Epithelial cell of proximal tubule (primary cell): ENCODE data around the gene HIRA. TPM values are rescaled to one million over a fixed set of nuclear protein-coding genes. Genes with fewer than 3 reads are reported as not detected.
A peak's percentile ranks its signal among the peaks of the same experiment; 100 is the strongest.

Experiments used
- DNase-seq: peaks from one replicate; pipeline ENCODE4 v3.0.0-alpha.2; 2011; ENCODE audit warnings: low read depth
- H3K4me3 ChIP-seq: 2 replicates; pipeline ENCODE4 v1.5.1; 2011; ENCODE audit warnings: low read depth, mild to moderate bottlenecking, low read length
- total RNA-seq: library from RNA; depleted of rRNA; stranded (reverse); fragments of >200 nt; gene quantifications from 2 replicates; pipeline ENCODE4 v1.2.3, GENCODE V29; 2015
- TF ChIP-seq, protein P1 (sequence below): conservative IDR thresholded peaks from 2 replicates; pipeline ENCODE4 v1.5.1; 2012; ENCODE audit warnings: low read depth, mild to moderate bottlenecking, low read length

HIRA gene
- total RNA-seq, 1 donor from 2014 or later = 13.3 TPM

DNA sequence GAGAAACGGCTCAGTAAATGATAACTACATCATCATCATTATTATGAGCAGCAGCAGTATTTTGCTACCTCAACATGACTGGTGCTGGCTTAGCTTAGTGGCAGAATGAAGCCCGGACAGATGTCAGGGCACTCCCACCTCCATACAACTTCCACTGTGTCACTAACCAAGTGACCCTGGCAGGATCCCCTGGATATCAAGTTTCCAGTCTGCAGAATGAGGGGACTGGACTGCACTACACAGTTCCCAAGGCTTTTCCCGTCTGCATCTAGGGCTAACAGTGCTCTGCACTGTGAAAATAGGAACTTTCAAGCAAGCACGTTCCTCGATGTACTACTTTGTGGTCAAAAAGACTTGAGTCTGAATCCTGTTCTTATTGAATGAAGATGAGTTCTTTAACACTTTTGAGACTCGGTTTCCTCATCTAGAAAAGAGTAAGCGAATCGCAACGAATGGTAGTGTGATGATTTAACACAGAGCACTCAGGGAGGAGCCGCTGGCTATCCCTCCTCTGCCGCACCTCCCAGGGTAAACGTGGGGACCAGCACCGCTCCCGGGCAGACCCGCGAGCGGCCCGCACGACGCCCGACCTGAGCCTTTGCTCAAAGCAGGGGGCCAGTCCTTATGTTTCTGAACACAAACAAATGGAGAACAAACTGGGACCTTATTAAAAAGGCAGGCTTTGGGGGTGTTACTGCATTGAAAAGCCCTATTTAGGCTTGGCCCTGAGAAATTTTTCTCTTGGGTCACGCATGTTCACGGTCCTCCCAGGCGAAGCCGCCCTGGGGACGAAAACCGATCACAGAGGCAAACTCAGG, 140.9 kb downstream of the HIRA start:
- no peak for DNase-seq
- peak overlapping the region; percentile 52 for H3K4me3 ChIP-seq
- TF ChIP-seq, protein P1, sequence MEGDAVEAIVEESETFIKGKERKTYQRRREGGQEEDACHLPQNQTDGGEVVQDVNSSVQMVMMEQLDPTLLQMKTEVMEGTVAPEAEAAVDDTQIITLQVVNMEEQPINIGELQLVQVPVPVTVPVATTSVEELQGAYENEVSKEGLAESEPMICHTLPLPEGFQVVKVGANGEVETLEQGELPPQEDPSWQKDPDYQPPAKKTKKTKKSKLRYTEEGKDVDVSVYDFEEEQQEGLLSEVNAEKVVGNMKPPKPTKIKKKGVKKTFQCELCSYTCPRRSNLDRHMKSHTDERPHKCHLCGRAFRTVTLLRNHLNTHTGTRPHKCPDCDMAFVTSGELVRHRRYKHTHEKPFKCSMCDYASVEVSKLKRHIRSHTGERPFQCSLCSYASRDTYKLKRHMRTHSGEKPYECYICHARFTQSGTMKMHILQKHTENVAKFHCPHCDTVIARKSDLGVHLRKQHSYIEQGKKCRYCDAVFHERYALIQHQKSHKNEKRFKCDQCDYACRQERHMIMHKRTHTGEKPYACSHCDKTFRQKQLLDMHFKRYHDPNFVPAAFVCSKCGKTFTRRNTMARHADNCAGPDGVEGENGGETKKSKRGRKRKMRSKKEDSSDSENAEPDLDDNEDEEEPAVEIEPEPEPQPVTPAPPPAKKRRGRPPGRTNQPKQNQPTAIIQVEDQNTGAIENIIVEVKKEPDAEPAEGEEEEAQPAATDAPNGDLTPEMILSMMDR = no peak

DNA sequence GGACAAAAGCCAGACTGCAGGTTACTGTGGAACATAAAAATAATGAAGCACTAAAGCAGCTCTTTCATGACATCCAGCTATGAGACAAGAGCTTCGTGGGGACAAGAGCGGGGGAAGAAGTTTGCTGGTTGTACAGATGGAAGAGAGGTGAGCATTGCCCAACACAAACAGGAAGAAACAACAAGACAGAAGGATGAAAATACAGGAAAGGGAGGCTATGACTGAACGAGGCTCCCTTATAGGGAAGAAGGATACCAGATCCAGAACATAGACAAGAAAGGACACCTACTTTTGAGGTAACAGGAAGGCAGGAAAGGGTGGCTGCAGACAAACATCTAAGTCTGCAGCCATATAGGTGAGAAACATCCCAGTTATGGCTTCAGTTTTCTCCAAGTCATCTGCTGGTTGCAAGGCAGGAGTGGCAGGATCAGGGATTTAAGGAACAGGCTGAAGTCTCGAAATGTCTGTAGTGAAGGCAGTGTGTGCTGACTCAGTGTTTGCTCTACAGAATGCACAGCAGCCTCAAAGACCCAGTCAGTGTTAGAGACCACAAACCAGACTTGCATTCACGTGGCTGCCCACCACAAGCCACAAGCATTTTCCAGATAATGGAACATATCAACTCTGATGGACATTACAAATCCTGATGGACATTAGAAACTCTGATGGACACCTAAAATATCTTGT, 141.9 kb downstream of the HIRA start:
- no peak for DNase-seq
- H3K4me3 ChIP-seq = no peak overlapping the region
- TF ChIP-seq, protein P1 = no peak

DNA sequence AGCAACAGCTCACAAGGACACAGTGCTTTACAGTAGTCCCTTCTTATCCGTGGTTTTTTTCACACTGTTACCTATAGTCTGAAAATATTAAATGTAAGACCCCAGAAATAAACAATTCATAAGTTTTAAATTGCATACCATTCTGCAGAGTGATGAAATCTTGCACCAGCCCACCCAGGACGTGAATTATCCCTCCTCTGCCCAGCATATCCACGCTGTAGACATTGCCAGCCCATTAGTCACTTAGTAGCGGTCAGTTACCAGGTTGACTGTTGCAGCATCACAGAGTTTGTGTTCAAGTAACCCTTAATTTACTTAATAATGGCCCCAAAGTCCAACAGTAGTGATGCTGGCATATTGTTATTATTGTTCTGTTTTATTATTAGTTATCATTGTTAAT, 143.6 kb downstream of the HIRA start:
- no peak overlapping the region for H3K4me3 ChIP-seq
- TF ChIP-seq, protein P1 = no peak
- no peak for DNase-seq

GRCh38 chr22:19287076-19287707, 144.3 kb downstream of the HIRA start:
- H3K4me3 ChIP-seq = no peak overlapping the region
- DNase-seq = no peak
- TF ChIP-seq, protein P1 = no peak

GRCh38 chr22:19285831-19286230, 145.7 kb downstream of the HIRA start:
- TF ChIP-seq, protein P1 = no peak
- no peak for DNase-seq
- no peak overlapping the region for H3K4me3 ChIP-seq

Other genes with a start within 250 kb of the HIRA start
- gene CLTCL1, start 140.0 kb downstream of the HIRA start, total RNA-seq = 4.3 and 5.3 TPM in 2 replicates
- 24.3 and 43.8 TPM in 2 replicates for gene MRPL40, start 812 bp upstream of the HIRA start, total RNA-seq
- gene C22orf39, start 16.0 kb upstream of the HIRA start, total RNA-seq = 33.1 and 40.3 TPM in 2 replicates
- 47.7 and 68.1 TPM in 2 replicates for gene UFD1, start 47.5 kb upstream of the HIRA start, total RNA-seq
- gene CDC45, start 48.2 kb upstream of the HIRA start, total RNA-seq = 31.2 and 75.2 TPM in 2 replicates
- gene CLDN5, start 92.7 kb upstream of the HIRA start, total RNA-seq = 0.29 and 1.2 TPM in 2 replicates